GM21786 (cell line): ENCODE measurements around the gene KCTD15.

Experiments
- ATAC-seq: cut with Tn5 transposase; IDR thresholded peaks from one replicate; pipeline ENCODE4 v1.9.1; 2021; ENCODE audit not compliant: unreplicated experiment

The KCTD15 gene, protein sequence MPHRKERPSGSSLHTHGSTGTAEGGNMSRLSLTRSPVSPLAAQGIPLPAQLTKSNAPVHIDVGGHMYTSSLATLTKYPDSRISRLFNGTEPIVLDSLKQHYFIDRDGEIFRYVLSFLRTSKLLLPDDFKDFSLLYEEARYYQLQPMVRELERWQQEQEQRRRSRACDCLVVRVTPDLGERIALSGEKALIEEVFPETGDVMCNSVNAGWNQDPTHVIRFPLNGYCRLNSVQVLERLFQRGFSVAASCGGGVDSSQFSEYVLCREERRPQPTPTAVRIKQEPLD

GRCh38 chr19:33796164-33796875 is at the start of gene KCTD15:
TSS of gene KCTD15 (plus strand) at chr19:33796870. CDS start at chr19:33800455, 3,585 bp downstream.
- ATAC-seq, result no peak

- no peak for ATAC-seq
These were observed 49.4 kb upstream of the KCTD15 start for GRCh38 chr19:33747273-33747672.

- no peak for ATAC-seq
These were observed 48.4 kb upstream of the KCTD15 start for GRCh38 chr19:33748231-33748630.

DNA sequence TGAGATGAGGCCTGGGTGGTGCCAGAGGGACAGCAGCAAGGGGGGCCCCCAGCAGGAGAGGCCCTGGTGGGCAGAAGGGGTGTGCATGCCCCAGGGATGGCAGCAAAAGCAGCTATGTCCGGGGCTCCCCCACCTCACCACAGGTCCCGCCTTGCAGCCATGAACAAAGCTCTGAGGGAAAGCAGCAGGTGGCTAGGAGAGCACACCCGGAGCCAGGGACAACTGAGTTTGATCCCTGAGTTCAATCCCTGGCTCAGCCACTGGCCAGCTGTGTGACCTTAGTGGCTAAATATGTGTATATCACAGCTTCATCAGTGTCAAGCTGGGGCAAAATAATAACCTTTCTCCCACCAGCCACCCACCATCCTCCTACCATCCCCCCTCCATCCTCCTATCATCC is 47.7 kb upstream of the KCTD15 start:
- ATAC-seq, result no peak

DNA sequence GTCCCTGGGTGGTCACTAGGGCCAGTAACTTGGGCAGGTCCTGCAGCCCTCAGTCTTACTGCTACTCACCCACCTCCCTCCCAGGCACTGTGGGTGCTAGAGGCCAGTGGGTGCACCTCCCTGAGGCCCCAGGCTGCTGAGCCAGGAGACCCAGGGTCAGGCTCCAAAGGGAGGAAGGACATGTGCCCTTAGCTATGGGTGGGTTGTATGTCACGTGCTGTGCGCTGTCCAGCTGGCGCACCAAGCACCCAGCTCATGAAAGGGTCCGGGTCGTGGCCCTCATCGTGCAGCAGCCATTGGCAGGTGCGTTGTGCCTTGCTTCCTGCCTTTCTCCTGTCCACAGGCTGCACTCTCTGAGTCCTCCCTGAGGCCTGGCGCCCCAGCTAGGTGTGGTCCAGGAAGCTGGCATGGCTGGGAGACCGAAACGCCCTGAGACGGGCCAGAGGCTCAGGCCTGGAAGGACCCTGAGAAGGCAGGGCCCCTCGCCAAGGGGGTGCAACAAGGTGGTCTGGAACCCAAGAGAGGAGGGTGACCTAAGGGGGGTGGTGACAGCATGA is 47.0 kb upstream of the KCTD15 start:
- ATAC-seq, result no peak

- no peak for ATAC-seq
These were observed 45.9 kb upstream of the KCTD15 start for GRCh38 chr19:33750587-33751435.

DNA sequence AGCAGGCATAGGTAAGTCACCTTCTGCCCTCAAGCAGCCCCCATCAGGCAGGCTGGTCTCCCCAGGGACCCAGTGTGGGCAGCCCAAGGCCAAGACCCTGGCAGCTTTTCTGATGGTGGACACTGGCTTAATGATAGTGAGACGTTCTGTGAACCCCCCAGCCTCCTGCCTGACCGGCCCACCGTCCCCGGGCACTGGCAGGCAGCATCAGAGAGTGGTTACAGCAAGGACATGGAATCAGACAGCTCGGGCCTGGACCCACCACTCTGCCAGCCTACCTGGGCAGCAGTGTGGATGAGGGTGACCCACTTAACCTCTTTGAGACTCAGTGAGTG is 45.3 kb upstream of the KCTD15 start:
- ATAC-seq, result no peak

GRCh38 chr19:33752018-33752800 is 44.5 kb upstream of the KCTD15 start:
- ATAC-seq, result no peak

- ATAC-seq, result no peak
These were observed 43.7 kb upstream of the KCTD15 start for GRCh38 chr19:33752945-33753344.

GRCh38 chr19:33754361-33754760 is 42.3 kb upstream of the KCTD15 start:
- ATAC-seq, result no peak

- ATAC-seq, result no peak
These were observed 41.3 kb upstream of the KCTD15 start for GRCh38 chr19:33755099-33756035.

DNA sequence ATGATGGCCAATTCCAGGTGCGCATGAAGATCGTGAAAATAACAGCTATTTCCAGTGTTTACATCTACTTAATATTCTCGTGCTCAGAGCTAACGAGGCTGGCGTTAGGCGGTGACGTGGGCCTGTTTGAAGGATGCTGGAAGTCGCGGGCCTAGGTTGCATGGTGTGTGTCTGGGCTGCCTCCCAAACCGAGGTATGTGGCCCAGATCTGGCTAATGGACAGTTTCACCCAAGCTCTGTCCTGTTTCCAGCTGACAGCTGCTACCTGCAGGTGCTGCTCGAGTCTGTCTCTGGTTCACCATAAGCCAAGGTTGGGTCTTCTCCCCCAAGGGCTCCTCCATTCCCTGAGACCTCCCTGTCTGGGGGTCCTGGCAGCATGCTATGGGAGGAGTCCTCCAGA is 40.5 kb upstream of the KCTD15 start:
- no peak for ATAC-seq

GRCh38 chr19:33758541-33759013 is 38.1 kb upstream of the KCTD15 start:
- ATAC-seq, result no peak

GRCh38 chr19:33759356-33759755 is 37.3 kb upstream of the KCTD15 start:
- no peak for ATAC-seq

- no peak for ATAC-seq
These were observed 32.9 kb upstream of the KCTD15 start for GRCh38 chr19:33763633-33764371.

DNA sequence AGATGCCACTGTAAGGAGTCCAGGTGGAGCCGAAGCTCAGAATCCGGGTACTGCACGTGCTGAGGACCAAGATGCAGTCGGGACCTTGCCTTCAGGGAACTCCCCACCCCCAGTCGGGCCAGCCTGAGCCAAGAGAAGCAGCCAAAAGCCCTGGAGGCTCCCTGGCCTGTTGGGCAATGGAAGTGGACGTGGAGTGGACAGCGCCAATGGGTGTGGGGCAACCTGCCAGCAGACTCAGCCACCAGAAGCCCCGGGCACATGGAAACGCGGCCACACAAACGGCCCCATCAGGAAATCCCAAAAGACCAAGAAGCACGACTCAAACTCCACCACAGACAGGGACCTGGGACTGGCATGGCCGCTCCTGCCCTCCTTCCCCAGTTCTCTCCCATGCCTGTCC is 30.0 kb upstream of the KCTD15 start:
- no peak for ATAC-seq

- no peak for ATAC-seq
These were observed 28.7 kb upstream of the KCTD15 start for GRCh38 chr19:33767898-33768413.

GRCh38 chr19:33769208-33769607 is 27.5 kb upstream of the KCTD15 start:
- no peak for ATAC-seq

- no peak for ATAC-seq
These were observed 26.6 kb upstream of the KCTD15 start for GRCh38 chr19:33770107-33770506.
